ENCODE results near the gene ARL16. TPM values are rescaled to one million over a fixed set of nuclear protein-coding genes. Genes with fewer than 3 reads are reported as not detected.

The ARL16 gene
- total RNA-seq, 4 donors from 2014 or later = 19.1 to 34.3 (median 27.9) TPM

- Histone ChIP-seq H3K4me1 (peaks cover under 1 to 12% (median 4%) of the 10 kb centered on the region in 3 donors), H3K9me3 (no peaks in the 10 kb centered on the region), H3K4me3 (no peak overlapping the region), H3K27ac (no peak overlapping the region), H3K27me3 (no peaks in the 10 kb centered on the region), H3K36me3 (peaks cover 85 to 100% (median 88%) of the 10 kb centered on the region in 3 donors)
- WGBS, 2 donors = 90% methylated on average over 2 of the region's 35 CpGs; no CpG with 5 or more reads in 1 of the 2 donors
- intact Hi-C loops (cut with DNase I) = no loop called here
- DNase-seq = no peak
- TF ChIP-seq POLR2A (IDR thresholded peaks at IDR 0.05) (no peak), CTCF (IDR thresholded peaks at IDR 0.05) (no peak)
These were observed 10.1 kb upstream of the ARL16 start for GRCh38 chr17:81693509-81694210.

- H3K27ac ChIP-seq = no peak overlapping the region
- H3K27me3 ChIP-seq = no peaks in the 10 kb centered on the region
- no peak overlapping the region for H3K4me3 ChIP-seq
- H3K4me1 ChIP-seq = peaks cover 8 to 30% (median 12%) of the 10 kb centered on the region in 3 donors
- H3K9me3 ChIP-seq = no peaks in the 10 kb centered on the region
- no peak for DNase-seq
- H3K36me3 ChIP-seq = peaks cover 88 to 100% (median 94%) of the 10 kb centered on the region in 3 donors
- intact Hi-C loops (cut with DNase I) = no loop called here
- 93 to 99% methylated on average over 9 to 13 of the region's 20 CpGs for WGBS, 2 donors
- TF ChIP-seq CTCF (IDR thresholded peaks at IDR 0.05) (no peak), POLR2A (IDR thresholded peaks at IDR 0.05) (no peak)
These were observed 8.0 kb upstream of the ARL16 start for GRCh38 chr17:81691608-81692007.

- Histone ChIP-seq H3K4me3 (no peak overlapping the region), H3K27ac (no peak overlapping the region), H3K4me1 (peaks cover 8 to 34% (median 12%) of the 10 kb centered on the region in 3 donors), H3K36me3 (peaks cover 88 to 100% (median 94%) of the 10 kb centered on the region in 3 donors), H3K27me3 (no peaks in the 10 kb centered on the region), H3K9me3 (no peaks in the 10 kb centered on the region)
- intact Hi-C loops (cut with DNase I) = no loop called here
- no peak for DNase-seq
- 82 to 88% methylated on average over 4 to 14 of the region's 18 CpGs for WGBS, 2 donors
- TF ChIP-seq POLR2A (IDR thresholded peaks at IDR 0.05) (no peak), CTCF (IDR thresholded peaks at IDR 0.05) (no peak)
These were observed 7.6 kb upstream of the ARL16 start for GRCh38 chr17:81691196-81691595.

- no peak for DNase-seq
- intact Hi-C loops (cut with DNase I) = no loop called here
- WGBS, 2 donors = 91% methylated on average over 4 of the region's 17 CpGs; no CpG with 5 or more reads in 1 of the 2 donors
- Histone ChIP-seq H3K9me3 (no peaks in the 10 kb centered on the region), H3K4me3 (no peak overlapping the region), H3K4me1 (peaks cover 11 to 40% (median 14%) of the 10 kb centered on the region in 3 donors), H3K27me3 (no peaks in the 10 kb centered on the region), H3K27ac (no peak overlapping the region), H3K36me3 (peaks cover 88 to 100% (median 90%) of the 10 kb centered on the region in 3 donors)
- TF ChIP-seq POLR2A (IDR thresholded peaks at IDR 0.05) (no peak), CTCF (IDR thresholded peaks at IDR 0.05) (no peak)
These were observed 7.0 kb upstream of the ARL16 start for GRCh38 chr17:81690549-81690948.

- intact Hi-C loops (cut with DNase I) = no loop called here
- no peak overlapping the region for H3K27ac ChIP-seq
- DNase-seq = no peak
- H3K4me3 ChIP-seq = no peak overlapping the region
- 90 to 96% methylated on average over 2 to 8 of the region's 18 CpGs for WGBS, 2 donors
- no peak for TF ChIP-seq CTCF (IDR thresholded peaks at IDR 0.05)
- no peak for TF ChIP-seq POLR2A (IDR thresholded peaks at IDR 0.05)
- H3K27me3 ChIP-seq = no peaks in the 10 kb centered on the region
- peaks cover 15 to 45% (median 18%) of the 10 kb centered on the region in 3 donors for H3K4me1 ChIP-seq
- peaks cover 84 to 99% (median 85%) of the 10 kb centered on the region in 3 donors for H3K36me3 ChIP-seq
- H3K9me3 ChIP-seq = no peaks in the 10 kb centered on the region
These were observed 6.5 kb upstream of the ARL16 start for GRCh38 chr17:81690066-81690465.

Data from esophagus squamous epithelium (tissue), 5 donors.